Gastrocnemius medialis (tissue), 4 donors: ENCODE data around the gene DPRX. TPM values are rescaled to one million over a fixed set of nuclear protein-coding genes. Genes with fewer than 3 reads are reported as not detected.

Experiments
- ATAC-seq, 2 donors: fragments of 150-250 bp; one replicate each; pipeline ENCODE4 v1.9.1; 2016
- DNase-seq, 2 donors: peaks; one replicate each; pipeline ENCODE4 v3.0.0-alpha.2; 2019
- H3K27ac ChIP-seq, 4 donors: fragments of 200-600 bp; sonication (generic); 1 replicate in 1 of 4; 2 replicates in 3 of 4; pipeline ENCODE4 v1.5.1; 2016 to 2018; ENCODE audit warnings: mild to moderate bottlenecking in 2 of 4, moderate library complexity in 1 of 4
- H3K27me3 ChIP-seq, 3 donors: fragments of 200-600 bp; sonication (generic) in 2 of 3; 1 replicate in 1 of 3; 2 replicates in 2 of 3; pipeline versions ENCODE4 v1.5.1 to v1.6.0; 2016 to 2019; ENCODE audit warnings: mild to moderate bottlenecking in 1 of 3, moderate library complexity in 1 of 3
- H3K36me3 ChIP-seq, 2 donors: fragments of 200-600 bp; sonication (generic) in 1 of 2; one replicate each; pipeline ENCODE4 v1.5.1; 2017 to 2018
- H3K4me1 ChIP-seq, 2 donors: fragments of 200-600 bp; sonication (generic) in 1 of 2; one replicate each; pipeline ENCODE4 v1.5.1; 2016 to 2017; ENCODE audit warnings: mild to moderate bottlenecking in 2 of 2
- H3K4me3 ChIP-seq, 4 donors: fragments of 200-600 bp; sonication (generic) in 3 of 4; 1 replicate in 1 of 4; 2 replicates in 3 of 4; pipeline ENCODE4 v1.5.1; 2016 to 2019; ENCODE audit warnings: mild to moderate bottlenecking in 2 of 4
- H3K9me3 ChIP-seq, 3 donors: fragments of 200-600 bp; sonication (generic) in 2 of 3; 1 replicate in 1 of 3; 2 replicates in 2 of 3; pipeline ENCODE4 v1.5.1; 2016 to 2019
- CTCF ChIP-seq, 5 experiments: fragments of 450-650 bp in 3 of 5; fragments of 200-600 bp in 2 of 5; sonication (generic) in 2 of 5; IDR thresholded peaks in 4 of 5; conservative IDR thresholded peaks in 1 of 5; 1 replicate in 4 of 5; 2 replicates in 1 of 5; pipeline ENCODE4 v1.5.1; 2016 to 2019; ENCODE audit warnings: antibody characterized with exemption in 5 of 5, mild to moderate bottlenecking in 3 of 5, moderate library complexity in 3 of 5
- POLR2A ChIP-seq, 2 donors: fragments of 450-650 bp; IDR thresholded peaks; one replicate each; pipeline ENCODE4 v1.6.1; 2017; ENCODE audit warnings: antibody characterized with exemption in 2 of 2, mild to moderate bottlenecking in 2 of 2, moderate library complexity in 2 of 2
- in situ Hi-C, 4 donors: fragments of 200-750 bp; cut with MboI; loops; one replicate each; pipeline versions ENCODE4 v1.15.0 to v1.8.0; 2017; ENCODE audit warnings: low sequenced_read_pairs in 4 of 4
- intact Hi-C: fragments of 100-400 bp; cut with DNase I; formaldehyde crosslinking; loops from one replicate; pipeline ENCODE4 v1.15.1; 2023; ENCODE audit warnings: low total_unique reads
- microRNA counts, 2 donors: library from miRNA; unstranded; fragments of <30 nt; microRNA quantifications; one replicate each; lab custom pipeline; 2016
- microRNA-seq, 2 donors: library from miRNA; unstranded; fragments of <30 nt; microRNA quantifications; one replicate each; pipeline ENCODE4, GENCODE V29; 2016; ENCODE audit warnings: borderline replicate concordance in 2 of 2
- total RNA-seq, 4 donors: library from RNA; depleted of rRNA; stranded (reverse); fragments of >200 nt; gene quantifications; one replicate each; pipeline versions ENCODE4 v1.1.0 to v1.2.3, GENCODE V29; 2016

DPRX gene
- total RNA-seq, 4 donors from 2014 or later = 3.0 TPM; not detected in 3

GRCh38 chr19:53670345-53670744 is 38.5 kb downstream of the DPRX start:
- in situ Hi-C loops (no loop called here), intact Hi-C loops (no loop called here)
- ATAC-seq (no peak), DNase-seq (no peak)
- Histone ChIP-seq H3K9me3 (no peaks in the 10 kb centered on the region), H3K4me3 (no peak overlapping the region), H3K4me1 (no peaks in the 10 kb centered on the region), H3K36me3 (no peaks in the 10 kb centered on the region), H3K27ac (no peak overlapping the region), H3K27me3 (no peaks in the 10 kb centered on the region)
- TF ChIP-seq CTCF (IDR thresholded peaks at IDR 0.05 in 4 of 5, conservative IDR thresholded peaks at IDR 0.05 in 1 of 5) (no peak), POLR2A (IDR thresholded peaks at IDR 0.05) (no peak)

- H3K4me1 ChIP-seq = no peaks in the 10 kb centered on the region
- H3K27me3 ChIP-seq = no peaks in the 10 kb centered on the region
- no peaks in the 10 kb centered on the region for H3K9me3 ChIP-seq
- no peak overlapping the region for H3K4me3 ChIP-seq
- no peak for TF ChIP-seq POLR2A (IDR thresholded peaks at IDR 0.05)
- TF ChIP-seq CTCF (IDR thresholded peaks at IDR 0.05 in 4 of 5, conservative IDR thresholded peaks at IDR 0.05 in 1 of 5) = no peak
- H3K36me3 ChIP-seq = no peaks in the 10 kb centered on the region
- no peak for DNase-seq
- in situ Hi-C loops (no loop called here), intact Hi-C loops (no loop called here)
- no peak overlapping the region for H3K27ac ChIP-seq
- ATAC-seq = no peak
These were observed 39.9 kb downstream of the DPRX start for GRCh38 chr19:53671663-53672062.

MicroRNA genes within 50 kb of the gene (microRNA counts, 767-probe panel; counts per million panel counts)
- 356 to 448 counts per million in 2 donors for microRNA hsa-miR-1323 (lab: Ali Mortazavi, UCI)
- microRNA hsa-miR-498 (lab: Ali Mortazavi, UCI) = 356 to 448 counts per million in 2 donors
- 356 to 448 counts per million in 2 donors for microRNA hsa-miR-512-3p (lab: Ali Mortazavi, UCI)
- microRNA hsa-miR-512-5p (lab: Ali Mortazavi, UCI) = 356 to 448 counts per million in 2 donors
- microRNA hsa-miR-515-3p (lab: Ali Mortazavi, UCI) = 356 to 448 counts per million in 2 donors
- 356 to 448 counts per million in 2 donors for microRNA hsa-miR-515-5p (lab: Ali Mortazavi, UCI)
- 356 to 448 counts per million in 2 donors for microRNA hsa-miR-519c-3p (lab: Ali Mortazavi, UCI)
- microRNA hsa-miR-519e-3p (lab: Ali Mortazavi, UCI) = 356 to 448 counts per million in 2 donors
- microRNA hsa-miR-520e (lab: Ali Mortazavi, UCI) = 356 to 448 counts per million in 2 donors
- microRNA hsa-miR-520f (lab: Ali Mortazavi, UCI) = 356 to 448 counts per million in 2 donors

Small RNA genes within 50 kb of the gene (microRNA-seq; reads per million reads assigned to microRNA genes)
- gene MIR1323 = 27.2 to 27.3 reads per million in 2 donors
- 1.7 to 3.5 reads per million in 2 donors for gene MIR498
- gene MIR512-1 = 0 reads per million in 2 donors
- 0 reads per million in 2 donors for gene MIR512-2
- 0 reads per million in 2 donors for gene MIR515-1
- 0 reads per million in 2 donors for gene MIR515-2
- 47.8 to 99.4 reads per million in 2 donors for gene MIR519C
- gene MIR519E = 0 to 0.85 reads per million in 2 donors
- gene MIR520E = 2.6 to 4.7 reads per million in 2 donors
- gene MIR520F = 44.4 to 66.2 reads per million in 2 donors

Other genes with a start within 250 kb of the DPRX start
- 1 to 10 TPM; 3.8 to 9.8 (median 5.3) TPM for gene ZNF765, start 236.8 kb upstream of the DPRX start, total RNA-seq
- gene ZNF761, start 200.0 kb upstream of the DPRX start, total RNA-seq = 1 to 10 TPM; 3.7 to 7.0 (median 4.1) TPM
- 1 to 10 TPM in 1 of 4 donors, under 1 TPM in 3; 0.29 to 1.1 (median 0.57) TPM for gene ZNF813, start 164.3 kb upstream of the DPRX start, total RNA-seq
- gene ZNF331, start 93.9 kb upstream of the DPRX start, total RNA-seq = 10 to 100 TPM in 1 of 4 donors, 1 to 10 TPM in 3; 4.8 to 12.6 (median 7.0) TPM
- under 1 TPM in 3 of 4 donors, not detected in 1; 0.31 to 0.52 (median 0.35) TPM for gene NLRP12, start 192.3 kb downstream of the DPRX start, total RNA-seq
- 10 to 100 TPM in 2 of 4 donors, 1 to 10 TPM in 2; 4.5 to 12.6 (median 8.8) TPM for gene MYADM, start 235.9 kb downstream of the DPRX start, total RNA-seq